GM10248 (cell line): ENCODE measurements around the gene SEC16A.
A peak's percentile ranks its signal among the peaks of the same experiment; 100 is the strongest.

ENCODE experiments used
- CTCF ChIA-PET: fragments of 300-600 bp; sonication (Branson Sonifier 250); formaldehyde crosslinking; extraction: SDS; loops from one replicate; lab custom pipeline; 2021; ENCODE audit warnings: antibody characterized with exemption; lab: Yijun Ruan, JAX
- POLR2A ChIA-PET: fragments of 350-650 bp; sonication (Branson Sonifier 250); formaldehyde crosslinking; extraction: SDS; loops from one replicate; lab custom pipeline; 2020; ENCODE audit warnings: antibody characterized with exemption; lab: Yijun Ruan, JAX
- DNase-seq: peaks from one replicate; pipeline ENCODE4 v3.0.0; 2012; ENCODE audit errors: extremely low spot score
- TF ChIP-seq, protein P1 (sequence below): IDR thresholded peaks from 2 replicates; pipeline ENCODE4 v1.5.1; 2012; ENCODE audit warnings: mild to moderate bottlenecking, low read depth; ENCODE audit errors: extremely low read depth, missing control alignments, control extremely low read depth

Gene SEC16A

DNA sequence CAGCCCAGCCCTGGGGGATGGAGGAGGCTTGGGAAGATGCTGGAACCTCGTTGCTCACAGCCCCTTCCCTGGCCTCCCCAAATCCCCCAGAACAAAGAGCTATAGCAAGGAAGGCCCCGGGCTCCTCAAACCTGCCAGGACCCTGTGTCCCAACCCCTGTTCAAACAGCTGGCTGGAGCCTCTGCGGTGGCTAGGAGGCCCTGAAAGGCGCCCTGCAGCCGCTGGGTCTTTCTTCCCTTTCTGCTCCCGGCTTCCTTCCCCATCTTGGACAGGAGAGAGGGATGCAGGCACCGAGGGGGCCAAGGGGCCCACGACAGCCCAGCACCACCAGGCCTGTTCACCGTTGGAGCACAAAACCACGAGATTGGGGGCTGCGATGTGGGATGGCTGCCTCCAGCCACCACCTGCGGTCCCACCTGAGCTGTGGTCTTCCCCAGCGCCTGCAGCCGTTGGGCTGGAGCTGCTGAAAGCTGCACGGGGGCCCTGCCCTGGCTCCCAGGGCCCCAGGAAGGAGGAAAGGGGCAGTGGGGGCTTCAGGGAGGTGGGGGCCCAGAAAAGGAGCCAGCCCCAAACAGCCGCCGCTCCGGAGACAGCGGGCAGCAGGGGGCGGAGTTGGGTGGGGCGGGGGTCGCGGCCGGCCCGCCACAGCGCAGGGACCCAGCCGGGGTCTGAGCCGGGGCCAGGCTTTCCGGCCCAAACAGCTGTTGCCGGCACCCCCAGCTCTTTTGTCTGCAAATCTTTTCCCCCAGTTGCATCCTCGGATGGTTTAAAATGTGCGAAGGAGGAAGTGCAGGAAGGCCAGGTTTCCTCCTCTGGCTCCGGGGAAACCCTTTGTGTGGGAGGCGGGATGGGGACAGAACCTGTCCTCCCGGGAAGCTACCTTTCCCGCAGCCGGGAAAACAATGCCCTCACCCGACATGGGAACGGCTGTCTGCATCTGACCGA is 46.9 kb upstream of the SEC16A start:
- TF ChIP-seq, protein P1, sequence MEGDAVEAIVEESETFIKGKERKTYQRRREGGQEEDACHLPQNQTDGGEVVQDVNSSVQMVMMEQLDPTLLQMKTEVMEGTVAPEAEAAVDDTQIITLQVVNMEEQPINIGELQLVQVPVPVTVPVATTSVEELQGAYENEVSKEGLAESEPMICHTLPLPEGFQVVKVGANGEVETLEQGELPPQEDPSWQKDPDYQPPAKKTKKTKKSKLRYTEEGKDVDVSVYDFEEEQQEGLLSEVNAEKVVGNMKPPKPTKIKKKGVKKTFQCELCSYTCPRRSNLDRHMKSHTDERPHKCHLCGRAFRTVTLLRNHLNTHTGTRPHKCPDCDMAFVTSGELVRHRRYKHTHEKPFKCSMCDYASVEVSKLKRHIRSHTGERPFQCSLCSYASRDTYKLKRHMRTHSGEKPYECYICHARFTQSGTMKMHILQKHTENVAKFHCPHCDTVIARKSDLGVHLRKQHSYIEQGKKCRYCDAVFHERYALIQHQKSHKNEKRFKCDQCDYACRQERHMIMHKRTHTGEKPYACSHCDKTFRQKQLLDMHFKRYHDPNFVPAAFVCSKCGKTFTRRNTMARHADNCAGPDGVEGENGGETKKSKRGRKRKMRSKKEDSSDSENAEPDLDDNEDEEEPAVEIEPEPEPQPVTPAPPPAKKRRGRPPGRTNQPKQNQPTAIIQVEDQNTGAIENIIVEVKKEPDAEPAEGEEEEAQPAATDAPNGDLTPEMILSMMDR, result no peak
- no peak for DNase-seq
- POLR2A ChIA-PET, result interaction anchor here (1.6 kb wide), 1 partner anchor 9 kb away, joined by 6 read pairs; no protein-coding TSS in a partner anchor
- CTCF ChIA-PET, result interaction anchor here (1.0 to 1.5 kb wide), 2 partner anchors 10 to 42 kb away, joined by 4 to 6 read pairs; no protein-coding TSS in a partner anchor

DNA sequence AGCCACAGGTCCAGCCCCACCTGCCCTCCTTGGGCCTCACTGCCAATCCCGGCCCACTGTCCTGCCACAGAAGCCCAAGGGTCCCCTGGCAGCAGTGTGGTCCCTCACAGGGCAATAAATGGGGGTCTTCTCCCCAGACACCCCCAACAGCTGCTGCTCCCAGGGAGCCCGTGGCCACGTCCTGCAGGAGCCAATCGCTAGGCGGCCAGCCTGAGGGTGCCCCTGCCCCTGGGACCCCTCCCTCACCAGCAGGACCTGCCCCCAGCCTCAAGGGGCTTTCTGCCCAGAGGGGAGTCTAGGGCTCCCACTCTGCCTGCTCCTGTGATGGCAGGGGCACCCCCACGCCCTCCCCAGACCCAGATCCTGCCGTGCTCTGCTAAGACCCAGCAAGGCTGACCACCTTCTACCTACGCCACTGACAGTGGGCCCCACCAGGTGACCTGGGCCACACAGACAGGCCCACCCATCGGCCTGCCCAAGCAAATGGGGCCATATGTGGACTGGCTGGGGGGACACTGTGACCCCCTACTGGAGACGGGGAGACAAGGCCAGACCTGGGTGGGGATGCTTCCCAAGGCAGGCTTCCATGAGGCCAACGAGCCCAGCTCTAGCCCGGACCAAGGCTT is 46.0 kb upstream of the SEC16A start:
- TF ChIP-seq, protein P1, result no peak
- ChIA-PET POLR2A (interaction anchor here (0.5 to 1.6 kb wide), 2 partner anchors 10 to 29 kb away, joined by 3 to 6 read pairs; no protein-coding TSS in a partner anchor), CTCF (interaction anchor here (1.5 kb wide), 1 partner anchor 41 kb away, joined by 6 read pairs; no protein-coding TSS in a partner anchor)
- no peak for DNase-seq

DNA sequence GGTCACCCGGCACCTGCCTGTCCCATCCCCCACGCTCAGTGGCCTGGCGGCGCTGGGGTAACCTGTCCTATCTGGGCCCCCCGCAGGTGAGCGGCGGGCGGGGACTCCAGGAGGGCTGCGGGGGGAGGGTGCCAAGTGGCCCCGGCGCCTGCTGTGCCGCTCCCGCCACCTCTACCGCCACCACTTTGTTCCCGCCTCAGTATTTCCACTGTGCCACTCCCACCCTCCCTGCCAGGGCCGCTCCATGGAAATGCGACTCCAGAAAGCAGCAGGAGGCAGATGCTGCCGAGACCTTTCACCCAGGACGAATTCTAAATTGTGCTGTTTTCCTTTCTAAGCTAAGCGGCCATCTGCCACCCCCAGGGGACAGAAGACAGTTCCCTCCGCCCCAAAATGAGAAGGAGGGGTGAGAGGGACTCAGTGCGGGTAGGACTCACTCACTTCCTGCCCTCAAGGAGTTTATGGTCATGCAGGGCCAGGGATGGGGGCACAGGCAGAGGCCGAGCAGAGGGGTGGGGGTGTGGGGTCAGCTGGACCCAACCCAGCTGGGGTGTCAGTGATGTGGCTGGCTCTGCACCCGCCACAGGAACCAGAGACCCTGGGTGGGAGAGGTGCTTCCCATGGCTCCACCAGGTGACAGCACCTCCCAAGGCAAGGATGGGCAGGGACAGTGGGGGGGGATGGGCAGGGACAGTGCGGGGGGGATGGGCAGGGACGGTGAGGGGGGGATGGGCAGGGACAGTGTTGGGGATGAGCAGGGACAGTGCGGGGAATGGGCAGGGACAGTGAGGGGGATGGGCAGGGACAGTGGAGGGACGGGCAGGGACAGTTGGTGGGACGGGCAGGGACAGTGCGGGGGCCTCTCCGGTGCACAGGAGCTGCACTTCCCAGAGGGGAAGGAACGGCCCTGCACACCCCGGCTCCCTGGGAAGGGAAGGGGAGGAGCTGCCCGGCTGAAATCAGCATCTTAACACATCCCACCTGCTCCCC is 45.2 kb upstream of the SEC16A start:
- ChIA-PET CTCF (interaction anchor here (0.8 kb wide), 1 partner anchor 119 kb away, joined by 3 read pairs; no protein-coding TSS in a partner anchor), POLR2A (interaction anchor here (0.5 kb wide), 1 partner anchor 30 kb away, joined by 3 read pairs; no protein-coding TSS in a partner anchor)
- DNase-seq, result peak; percentile 72
- TF ChIP-seq, protein P1, result peak; percentile 1

DNA sequence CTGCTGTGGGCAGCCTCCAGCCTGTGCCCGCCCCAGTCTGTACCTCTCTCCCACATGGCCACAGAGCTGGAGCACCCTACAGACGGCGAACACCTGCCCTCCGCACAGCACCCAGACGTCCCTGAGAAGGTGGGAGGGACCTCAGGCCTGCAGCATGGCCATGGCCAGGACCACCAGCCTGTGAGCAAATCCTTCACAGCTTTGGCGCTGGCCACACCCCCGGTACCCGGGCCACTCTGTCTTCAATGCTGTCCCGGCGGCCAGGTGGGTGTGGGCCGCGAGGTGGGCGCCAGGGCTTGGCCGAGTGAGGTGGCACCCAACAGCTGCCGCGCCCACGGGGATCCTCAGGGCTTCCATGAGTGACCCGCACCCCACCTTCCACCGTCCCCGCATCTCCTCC is 44.3 kb upstream of the SEC16A start:
- no peak for DNase-seq
- ChIA-PET POLR2A (no interaction called here), CTCF (no interaction called here)

DNA sequence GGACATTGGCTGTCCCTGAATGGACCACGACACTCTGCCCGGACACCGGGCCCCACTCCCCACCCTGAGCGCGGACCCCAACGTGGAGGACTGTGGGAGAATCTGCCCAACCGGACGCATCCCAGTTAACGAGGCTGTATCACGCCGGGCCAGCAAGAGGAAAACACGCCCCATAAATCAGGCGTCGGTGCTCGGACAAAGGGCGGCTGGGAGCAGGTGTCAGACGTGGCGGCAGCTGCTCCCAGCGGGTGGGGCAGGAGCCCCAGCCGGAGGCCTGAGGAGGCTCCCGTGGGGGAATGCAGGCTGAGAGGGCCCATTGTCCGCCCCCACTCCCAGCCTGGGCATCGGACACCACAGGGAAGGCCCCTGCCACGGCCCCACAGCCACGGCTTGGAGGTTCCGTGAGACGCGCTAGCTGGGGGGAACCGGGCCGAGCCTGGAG is 43.8 kb upstream of the SEC16A start:
- DNase-seq, result no peak
- ChIA-PET POLR2A (no interaction called here), CTCF (no interaction called here)
- TF ChIP-seq, protein P1, result no peak

More for the DNA sequence above, 44.3 kb upstream of the SEC16A start:
- TF ChIP-seq, protein P1, result no peak
